Measurements from ENCODE around the gene FBXW4.

The FBXW4 gene

DNA sequence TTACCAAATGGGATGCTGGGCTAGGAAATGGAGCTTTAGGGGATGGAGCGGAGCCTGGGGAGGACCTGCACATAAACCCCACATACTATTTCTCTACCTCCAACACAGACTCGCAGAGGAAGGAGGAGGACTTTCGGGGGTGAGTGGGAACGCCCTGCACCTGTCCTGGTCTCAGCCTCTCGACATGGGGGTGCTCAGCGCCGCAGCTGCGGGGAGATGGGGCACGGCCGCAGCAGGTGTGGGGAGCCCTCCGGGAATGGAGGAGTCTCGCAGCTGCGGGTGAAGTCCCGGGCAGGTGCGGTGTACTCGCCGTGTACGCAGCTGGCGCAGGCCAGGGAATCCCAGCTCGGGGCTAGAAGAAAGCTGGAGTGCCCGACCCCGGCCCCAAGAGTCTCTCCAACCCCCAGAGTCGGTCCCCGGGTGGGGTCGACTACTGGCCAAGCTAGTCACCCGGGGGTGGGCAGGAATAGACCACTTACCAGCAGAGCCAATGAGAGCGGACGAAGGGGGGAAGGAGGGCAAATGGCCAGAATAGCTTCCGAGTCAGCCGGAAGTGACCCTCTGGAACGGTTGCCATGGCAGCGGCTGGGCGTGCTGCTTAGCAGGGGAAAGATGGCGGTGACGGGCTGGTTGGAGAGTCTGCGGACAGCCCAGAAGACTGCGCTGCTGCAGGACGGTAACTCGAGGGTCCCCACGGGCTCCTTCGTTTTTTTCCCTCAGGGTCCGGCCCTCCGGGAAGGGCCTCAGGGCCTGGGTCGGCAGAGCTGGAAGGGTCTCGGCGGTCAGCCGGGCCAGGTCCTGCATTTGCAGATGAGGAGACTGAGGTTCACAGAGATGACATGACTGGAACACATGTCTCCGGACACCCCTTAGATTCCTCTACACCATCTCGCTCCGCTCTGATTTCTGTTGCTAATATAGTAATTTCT is 107.0 kb downstream of the FBXW4 start, which contains the start of the genes DPCD and POLL:
DPCD (plus strand) TSS at position 597 of the 929 bp plus-strand sequence; CDS start at position 613, 16 bp downstream.
POLL (minus strand) TSS at position 533 of the 929 bp plus-strand sequence. CDS start 897 bp downstream, outside the sequence.
- peak; percentile 87 to 93 for DNase-seq (ENCODE audit: low read depth in 2 of 2)

DNA sequence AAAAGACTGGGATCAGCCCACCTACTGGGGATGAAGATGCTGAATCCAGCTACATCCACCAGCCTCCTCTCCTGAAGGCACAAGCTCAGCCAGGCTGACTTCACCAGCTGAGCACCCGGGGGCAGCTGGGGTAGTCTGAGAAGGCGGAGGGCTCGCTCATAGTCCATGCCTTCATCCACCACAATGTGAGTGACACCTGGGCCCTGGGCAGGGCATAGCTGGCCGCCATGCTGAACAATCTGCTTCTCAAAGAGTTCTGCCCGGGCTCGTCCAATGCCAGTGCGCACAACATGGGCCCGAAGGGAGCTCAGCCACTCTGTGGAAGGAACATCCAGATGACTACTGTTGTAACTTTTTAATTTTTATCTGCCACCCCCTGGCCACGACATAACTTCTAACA is 109.1 kb downstream of the FBXW4 start:
- no peak for DNase-seq (ENCODE audit: low read depth in 2 of 2)

- no peak for DNase-seq (ENCODE audit: low read depth in 2 of 2)
Measured at GRCh38 chr10:101580486-101581399, 114.2 kb downstream of the FBXW4 start.

DNA sequence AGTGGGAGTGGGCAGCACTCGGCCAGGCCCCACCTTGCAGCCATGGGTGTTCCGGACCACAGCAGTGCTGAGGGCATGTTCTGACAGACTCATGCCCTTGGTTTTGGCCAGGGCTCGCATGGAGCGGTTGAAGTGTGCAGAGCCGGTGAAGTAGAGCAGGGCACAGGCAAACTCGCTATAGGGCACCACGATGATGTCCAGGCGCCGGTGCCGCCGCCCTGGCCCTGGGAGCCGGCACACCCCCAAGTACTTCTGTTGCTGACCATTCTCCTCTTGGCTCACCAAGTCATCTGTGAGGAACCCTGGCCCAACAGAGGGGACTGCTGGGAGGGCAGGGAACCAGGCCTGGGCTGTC is 115.5 kb downstream of the FBXW4 start:
- DNase-seq (ENCODE audit: low read depth in 2 of 2), result no peak

DNA sequence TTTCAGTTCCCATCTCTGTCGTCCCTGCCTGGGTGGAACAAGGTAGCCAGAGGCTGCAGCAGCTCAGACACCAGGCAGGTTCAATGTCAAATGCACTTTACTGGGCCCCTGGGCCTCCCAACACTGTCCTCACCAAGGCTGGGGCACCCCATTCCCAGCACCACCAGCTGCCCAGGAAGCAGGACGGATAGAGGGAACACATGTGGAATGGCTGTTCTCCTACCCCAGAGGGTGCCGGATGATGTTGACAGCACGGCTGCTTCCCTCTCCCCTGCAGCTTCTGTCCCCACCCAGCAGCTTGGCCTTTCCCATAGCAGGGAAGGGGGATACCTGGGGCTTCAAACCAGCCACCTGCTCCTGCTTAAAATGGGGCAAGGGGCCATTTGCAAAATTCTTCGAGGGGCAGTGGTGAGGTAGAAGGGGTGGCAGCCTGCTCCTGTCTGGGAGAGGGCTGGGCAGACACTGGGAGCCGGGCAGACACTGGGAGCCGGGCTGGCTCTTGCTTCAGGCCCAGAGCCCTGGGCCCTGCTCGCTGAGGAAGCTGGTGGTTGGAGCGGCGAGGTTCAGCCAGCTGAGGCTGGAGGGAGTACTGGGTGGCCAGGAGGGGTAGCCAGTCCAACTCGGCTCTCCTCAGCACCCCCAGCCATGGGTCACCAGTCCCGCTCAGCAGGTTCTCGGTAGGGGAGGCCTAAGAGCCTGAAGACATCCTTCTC is 116.0 kb downstream of the FBXW4 start:
- no peak for DNase-seq (ENCODE audit: low read depth in 2 of 2)

DNA sequence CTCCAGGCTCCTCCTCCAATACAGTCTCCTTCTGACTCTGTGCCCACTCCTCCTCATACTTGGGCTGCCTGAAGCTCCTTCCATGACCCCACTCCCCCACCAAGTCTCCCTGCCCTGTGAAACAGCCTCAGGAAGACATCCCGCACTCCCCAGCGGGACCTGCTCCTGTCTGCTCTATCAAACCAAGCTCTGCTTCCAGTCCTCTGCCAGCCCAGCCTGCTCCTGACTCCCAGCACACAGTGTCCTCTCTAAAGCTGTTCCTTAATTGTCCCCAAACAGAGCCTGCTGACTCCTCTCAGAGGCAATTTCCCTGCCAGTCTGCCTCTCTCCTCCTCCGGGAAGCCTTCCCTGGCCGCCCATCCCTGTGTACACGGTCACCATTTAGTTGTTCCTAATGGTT is 116.8 kb downstream of the FBXW4 start:
- DNase-seq (ENCODE audit: low read depth in 2 of 2), result no peak

DNA sequence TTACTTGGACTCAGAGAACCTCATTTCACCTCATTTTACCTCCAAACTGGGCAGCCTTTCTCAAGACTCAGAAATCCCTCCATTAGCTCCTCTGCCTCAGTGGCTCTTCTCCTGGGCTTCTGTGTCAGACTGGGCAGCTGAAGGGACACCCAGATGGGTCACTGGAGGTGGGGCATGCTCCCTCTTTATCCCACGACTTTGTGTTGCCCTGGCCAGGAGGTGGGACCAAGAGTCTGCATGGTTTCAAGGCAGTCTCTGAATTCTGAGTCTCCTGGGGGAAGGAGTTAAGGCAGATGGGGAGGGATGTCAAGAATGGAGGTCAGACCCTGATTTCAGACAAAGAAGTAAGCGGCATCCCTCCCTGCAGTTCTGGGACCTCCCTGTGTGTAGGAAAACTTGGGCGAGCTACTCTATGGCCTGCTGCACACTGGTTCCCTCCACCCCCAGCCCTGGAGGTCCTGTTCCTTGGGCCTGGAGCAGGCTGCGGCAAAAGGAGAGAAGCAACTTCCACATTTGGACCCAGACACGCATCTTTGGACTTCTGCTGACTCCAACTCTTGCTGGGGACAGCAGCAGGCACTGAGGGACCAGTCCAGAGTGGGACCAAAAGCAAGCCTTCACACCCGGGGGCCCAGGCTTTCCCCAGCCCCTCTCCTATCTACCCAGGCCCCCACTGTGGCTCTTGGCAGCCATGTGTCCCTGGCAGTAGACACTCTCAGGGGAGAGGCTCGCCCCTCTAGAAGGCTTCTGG is 117.7 kb downstream of the FBXW4 start:
- no peak for DNase-seq (ENCODE audit: low read depth in 2 of 2)

- DNase-seq (ENCODE audit: low read depth in 2 of 2), result no peak
Measured at GRCh38 chr10:101576211-101576863, 118.6 kb downstream of the FBXW4 start.

DNA sequence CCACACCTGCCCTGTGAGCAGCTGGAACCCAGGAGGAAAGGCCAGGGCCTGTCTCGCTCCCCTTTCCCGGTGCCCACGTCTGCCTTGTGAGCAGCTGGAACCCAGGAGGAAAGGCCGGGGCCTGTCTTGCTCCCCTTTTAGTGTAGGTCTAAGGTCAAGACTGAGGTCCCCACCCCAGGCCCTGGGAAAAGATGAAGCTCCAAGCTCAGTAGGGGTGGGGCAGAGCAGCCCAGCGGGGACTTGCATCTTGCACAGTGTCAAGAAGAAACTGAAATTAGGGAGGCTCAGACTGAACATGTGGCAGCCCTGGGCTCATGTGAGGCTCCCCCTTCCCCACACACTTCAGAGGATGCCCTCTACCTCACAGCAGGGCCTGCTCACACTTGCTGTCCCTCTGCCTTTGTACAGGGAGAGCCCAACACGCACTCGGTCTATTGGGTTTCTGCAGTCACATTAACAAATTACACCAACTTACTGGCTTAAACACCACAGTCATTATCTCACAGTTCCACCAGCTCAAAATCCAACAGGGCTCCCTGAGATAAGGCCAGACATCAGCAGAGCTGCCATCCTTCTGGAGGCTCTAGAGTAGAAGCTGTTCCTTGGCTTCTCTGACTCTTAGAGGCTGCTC is 119.3 kb downstream of the FBXW4 start:
- DNase-seq (ENCODE audit: low read depth in 2 of 2), result no peak

- DNase-seq (ENCODE audit: low read depth in 2 of 2), result no peak
Measured at GRCh38 chr10:101575091-101575490, 119.9 kb downstream of the FBXW4 start.

DNA sequence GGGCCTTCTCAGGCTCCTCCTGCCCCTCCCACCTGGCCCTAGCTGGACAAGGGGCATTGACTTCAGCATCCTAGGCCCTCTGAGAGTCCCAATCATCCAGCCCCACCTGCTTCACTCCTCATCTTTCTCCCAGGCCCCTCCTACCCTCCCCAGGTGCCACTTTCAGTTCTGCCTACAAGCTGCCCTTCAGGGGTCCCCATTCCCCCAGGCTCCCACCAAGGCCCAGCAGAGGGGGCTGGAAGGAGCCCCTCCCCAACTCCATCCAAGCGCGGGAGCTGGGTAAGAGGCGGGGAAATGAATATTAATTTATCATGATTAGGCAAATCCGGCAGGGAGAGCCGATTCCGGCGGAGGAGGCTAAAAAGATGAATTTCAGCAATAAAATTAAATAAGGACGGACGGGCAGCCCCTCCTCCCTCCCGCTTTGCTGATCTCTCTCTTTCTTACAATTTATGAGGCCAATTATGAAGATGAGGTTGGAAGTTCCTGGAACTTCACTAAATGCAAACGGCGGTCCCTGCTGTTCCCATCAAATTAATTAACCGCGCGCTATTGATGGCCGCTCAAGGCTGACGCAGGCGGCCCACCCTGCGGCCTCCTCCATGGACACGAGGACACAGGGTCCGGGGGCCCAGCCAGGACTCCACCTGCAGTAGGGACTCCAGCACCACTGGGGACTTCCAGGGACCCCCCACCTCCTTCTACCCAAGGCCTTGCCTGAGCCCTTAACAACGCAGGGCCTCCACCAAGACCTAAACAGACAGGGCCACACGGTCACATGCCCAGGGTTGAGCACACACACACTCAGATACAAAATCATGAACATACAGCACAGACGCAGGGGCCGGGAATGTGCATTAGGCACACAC is 120.9 kb downstream of the FBXW4 start:
- no peak for DNase-seq (ENCODE audit: low read depth in 2 of 2)

DNA sequence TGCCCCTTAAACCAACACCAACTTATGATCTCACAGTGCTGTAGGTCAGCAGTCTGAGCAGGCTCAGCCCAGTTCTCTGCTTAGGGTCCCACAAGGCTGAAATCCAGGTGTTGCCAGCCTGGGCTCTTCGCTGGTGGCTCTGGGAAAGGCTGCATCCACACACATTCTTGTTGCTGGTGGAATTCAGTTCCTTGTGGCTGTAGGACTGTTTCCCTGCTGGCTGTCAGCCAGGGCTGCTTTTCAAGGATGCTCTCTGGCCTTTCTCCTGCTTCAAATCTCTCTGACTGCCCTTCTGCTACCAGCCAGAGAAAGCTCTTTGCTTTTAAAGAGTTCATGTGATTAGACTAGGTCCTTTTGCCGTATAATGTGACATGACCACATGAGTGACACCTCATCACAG is 122.2 kb downstream of the FBXW4 start:
- DNase-seq (ENCODE audit: low read depth in 2 of 2), result no peak

DNA sequence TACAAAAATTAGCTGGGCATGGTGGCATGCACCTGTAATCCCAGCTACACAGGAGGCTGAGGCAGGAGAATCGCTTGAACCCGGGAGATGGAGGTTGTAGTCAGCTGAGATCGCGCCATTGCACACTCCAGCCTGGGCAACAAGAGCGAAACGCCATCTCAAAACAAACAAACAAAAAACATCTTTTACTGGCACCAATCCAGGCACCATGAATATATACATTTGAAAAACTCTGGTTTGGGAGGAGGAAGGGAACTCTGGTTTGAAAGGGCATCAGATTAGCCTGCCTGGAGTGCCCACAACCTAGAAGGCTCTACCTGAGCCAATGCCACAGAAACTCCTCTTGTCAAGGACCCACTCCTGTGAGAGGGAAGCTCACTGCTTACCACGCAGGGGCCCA is 122.8 kb downstream of the FBXW4 start:
- no peak for DNase-seq (ENCODE audit: low read depth in 2 of 2)

DNA sequence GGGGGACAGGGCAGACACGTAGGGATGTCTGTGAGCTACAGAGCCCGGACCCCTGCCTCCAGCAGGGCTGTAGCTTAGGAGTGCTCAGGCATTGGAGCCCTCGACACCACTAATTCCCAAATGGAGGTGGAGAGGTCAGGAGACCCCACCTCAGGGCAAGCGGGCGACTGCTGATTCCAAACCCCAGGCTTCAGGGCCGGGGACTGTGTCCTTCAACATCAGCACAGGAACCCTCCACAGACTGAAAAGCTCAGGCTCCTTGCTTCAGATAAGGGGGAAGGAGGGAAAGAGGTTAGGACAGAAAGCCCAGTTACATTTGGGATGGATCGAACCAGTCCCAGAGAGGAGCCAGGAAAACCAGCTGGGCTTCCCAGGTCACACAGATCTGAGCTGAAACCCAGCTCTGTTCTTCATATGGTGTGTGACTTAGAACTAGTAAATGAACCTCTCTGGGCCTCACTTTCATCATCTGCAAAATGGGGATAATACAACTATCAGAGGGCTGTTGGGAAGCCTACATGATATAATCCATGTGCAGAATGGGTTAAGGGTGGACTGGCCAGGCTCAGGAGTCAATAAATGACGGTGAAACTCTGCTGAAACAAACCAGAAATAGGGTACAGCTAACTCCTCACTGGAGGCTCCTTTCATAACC is 123.6 kb downstream of the FBXW4 start:
- no peak for DNase-seq (ENCODE audit: low read depth in 2 of 2)

DNA sequence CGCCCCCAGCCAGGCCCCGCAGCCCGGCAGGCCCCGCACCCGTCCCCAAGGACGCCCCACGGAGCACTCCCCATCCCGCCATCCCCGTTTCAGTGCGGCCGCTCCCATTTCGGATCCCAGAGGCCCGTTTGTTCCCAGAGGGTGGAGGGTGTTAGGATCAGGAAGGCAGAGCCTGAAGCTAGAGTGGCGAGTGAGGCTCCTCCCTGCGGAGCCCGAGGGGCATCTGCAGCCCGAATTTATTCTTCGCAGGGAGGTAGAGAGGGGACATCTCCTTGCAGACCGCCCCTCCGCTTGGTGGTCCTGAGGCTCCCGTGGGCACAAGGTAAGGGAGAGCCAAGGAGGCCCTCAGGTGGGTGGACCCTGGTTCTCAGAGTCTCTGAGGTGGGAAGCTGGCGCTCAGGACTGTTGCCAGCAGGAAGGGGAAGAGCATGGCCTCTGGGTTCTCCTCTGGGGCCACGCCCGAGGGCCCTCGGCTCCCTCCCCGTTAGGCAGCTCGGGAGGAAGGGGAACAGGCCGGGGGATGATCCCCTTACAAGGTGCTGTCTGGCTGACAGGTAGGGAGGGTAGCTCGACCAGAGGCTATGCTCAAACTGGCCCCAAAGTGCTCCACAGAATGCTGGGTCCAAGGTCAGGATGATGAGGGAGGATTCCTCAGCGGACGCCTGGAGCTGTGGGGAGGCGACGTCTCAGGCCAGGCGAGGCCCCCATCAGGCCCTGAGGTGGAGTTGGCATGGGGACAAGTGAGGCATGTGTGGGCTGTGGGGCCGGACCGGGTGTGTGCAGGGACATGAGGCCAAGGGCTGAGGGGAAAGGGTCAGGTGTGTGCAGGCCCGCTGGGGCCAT is 124.3 kb downstream of the FBXW4 start:
- DNase-seq (ENCODE audit: low read depth in 2 of 2), result no peak

GRCh38 chr10:101569622-101570427 is 125.1 kb downstream of the FBXW4 start:
- peak; percentile 77 to 78 for DNase-seq (ENCODE audit: low read depth in 2 of 2)

GRCh38 chr10:101569323-101569621 is 125.7 kb downstream of the FBXW4 start:
- DNase-seq (ENCODE audit: low read depth in 2 of 2), result no peak
